Endothelial cell of umbilical vein (primary cell): ENCODE data around the gene TIAM1. TPM values are rescaled to one million over a fixed set of nuclear protein-coding genes. Genes with fewer than 3 reads are reported as not detected.

Source experiments
- BruUV-seq: library from RNA; stranded (reverse); fragments of 400-500 nt; replicated peaks from 2 replicates; lab custom pipeline; 2021; lab: Mats Ljungman, UMichigan
- CTCF ChIA-PET: fragments of 300-600, 350-600 bp; sonication (Branson Sonifier 250); formaldehyde crosslinking; loops from one replicate; lab custom pipeline; 2021; ENCODE audit warnings: antibody characterized with exemption, inconsistent platforms; lab: Charles Lee
- POLR2A ChIA-PET: fragments of 300-600, 350-600 bp; sonication (Branson Sonifier 250); formaldehyde crosslinking; loops from one replicate; lab custom pipeline; 2021; ENCODE audit warnings: antibody characterized with exemption, inconsistent platforms; lab: Charles Lee
- DNase-seq: peaks from one replicate; pipeline ENCODE4 v3.0.0-alpha.2; 2011; ENCODE audit warnings: low read depth, low spot score
- FAIRE-seq: peaks from 2 replicates; lab custom pipeline; 2011; peaks lifted over from hg19 to GRCh38; lab: Jason Lieb, UNC
- H2AFZ ChIP-seq: 2 replicates; pipeline ENCODE4 v1.6.0; 2012; ENCODE audit warnings: low read depth, low read length, control low read depth, inconsistent platforms
- H3K27ac ChIP-seq: 2 replicates; pipeline ENCODE4 v1.5.1; 2011; ENCODE audit warnings: low read depth, mild to moderate bottlenecking, control low read depth, low read length, moderate library complexity; ENCODE audit not compliant: insufficient read depth
- H3K27me3 ChIP-seq, 2 experiments: 2 replicates each; pipeline versions ENCODE4 v1.6.0 to v1.6.1; 2011; ENCODE audit warnings: low read length in 2 of 2, mixed read lengths in 1 of 2; ENCODE audit not compliant: control insufficient read depth in 2 of 2, insufficient read depth in 2 of 2
- H3K36me3 ChIP-seq, 2 experiments: 2 replicates in 1 of 2; 3 replicates in 1 of 2; pipeline ENCODE4 v1.5.1; 2011; ENCODE audit warnings: low read length in 2 of 2, mild to moderate bottlenecking in 1 of 2, moderate library complexity in 1 of 2; ENCODE audit not compliant: control insufficient read depth in 2 of 2, insufficient read depth in 2 of 2; ENCODE audit errors: extremely low read depth in 1 of 2
- H3K4me1 ChIP-seq: 3 replicates; pipeline ENCODE4 v1.5.1; 2011; ENCODE audit warnings: mild to moderate bottlenecking, low read length; ENCODE audit not compliant: control insufficient read depth, insufficient read depth; ENCODE audit errors: extremely low read depth
- H3K4me2 ChIP-seq: 2 replicates; pipeline ENCODE4 v1.6.1; 2011; ENCODE audit warnings: low read length, control low read depth, mixed read lengths; ENCODE audit not compliant: insufficient read depth
- H3K4me3 ChIP-seq, 3 experiments: fragments of 200-600 bp in 1 of 3; sonication (generic), shearing (Covaris generic) in 1 of 3; replicated peaks in 1 of 3; 2 replicates each; pipeline ENCODE4 v1.5.1; 2011 to 2016; ENCODE audit warnings: control low read depth in 3 of 3, low read length in 3 of 3, mild to moderate bottlenecking in 2 of 3, inconsistent platforms in 1 of 3, low read depth in 1 of 3, moderate library complexity in 1 of 3; ENCODE audit not compliant: insufficient read depth in 1 of 3
- H3K79me2 ChIP-seq: 2 replicates; pipeline ENCODE4 v1.6.0; 2012; ENCODE audit warnings: low read length, inconsistent platforms; ENCODE audit not compliant: control insufficient read depth, insufficient read depth
- H3K9ac ChIP-seq: replicated peaks from 2 replicates; pipeline ENCODE3; 2011; ENCODE audit warnings: low read length, control low read depth; ENCODE audit not compliant: insufficient read depth; ENCODE audit errors: extremely low read depth
- H3K9me1 ChIP-seq: replicated peaks from 3 replicates; pipeline ENCODE4 v1.6.0; 2011; ENCODE audit warnings: mild to moderate bottlenecking, low read length; ENCODE audit not compliant: control insufficient read depth, insufficient read depth; ENCODE audit errors: extremely low read depth
- H3K9me3 ChIP-seq: replicated peaks from 2 replicates; pipeline ENCODE4 v1.5.1; 2012; ENCODE audit warnings: low read length, inconsistent platforms; ENCODE audit not compliant: control insufficient read depth, insufficient read depth
- H4K20me1 ChIP-seq: replicated peaks from 2 replicates; pipeline ENCODE3; 2011; ENCODE audit warnings: mild to moderate bottlenecking, low read length; ENCODE audit not compliant: control insufficient read depth, insufficient read depth; ENCODE audit errors: extremely low read depth
- CTCF ChIP-seq, 2 donors: IDR thresholded peaks; 1 replicate in 1 of 2; 2 replicates in 1 of 2; pipeline ENCODE4 v1.5.1; 2011; ENCODE audit warnings: low read length in 2 of 2, mild to moderate bottlenecking in 2 of 2, moderate library complexity in 2 of 2, control low read depth in 1 of 2, inconsistent platforms in 1 of 2, low read depth in 1 of 2; ENCODE audit not compliant: insufficient read depth in 1 of 2; ENCODE audit errors: extremely low read depth in 1 of 2
- EZH2 ChIP-seq: IDR thresholded peaks from 2 replicates; pipeline ENCODE4 v1.6.1; 2012; ENCODE audit warnings: borderline replicate concordance, low read depth, mild to moderate bottlenecking, moderate library complexity, low read length, inconsistent platforms; ENCODE audit not compliant: severe bottlenecking
- FOS ChIP-seq: IDR thresholded peaks from 2 replicates; pipeline ENCODE4 v1.6.1; 2011; ENCODE audit warnings: mild to moderate bottlenecking, low read length, moderate library complexity, borderline replicate concordance; ENCODE audit not compliant: insufficient read depth
- GATA2 ChIP-seq: IDR thresholded peaks from 2 replicates; pipeline ENCODE4 v1.7.0; 2011; ENCODE audit warnings: low read depth, mild to moderate bottlenecking, moderate library complexity, mixed read lengths, low read length; ENCODE audit not compliant: insufficient read length, insufficient read depth
- JUN ChIP-seq: IDR thresholded peaks from 2 replicates; pipeline ENCODE4 v1.6.1; 2011; ENCODE audit warnings: borderline replicate concordance, low read depth; ENCODE audit not compliant: insufficient read length, insufficient read depth
- MAX ChIP-seq: IDR thresholded peaks from 2 replicates; pipeline ENCODE4 v1.6.1; 2011; ENCODE audit not compliant: insufficient read depth, insufficient read length
- MYC ChIP-seq: IDR thresholded peaks from one replicate; pipeline ENCODE4 v1.6.1; 2011; ENCODE audit warnings: mild to moderate bottlenecking, low read depth, low read length
- POLR2A ChIP-seq: IDR thresholded peaks from 2 replicates; pipeline ENCODE4 v1.6.1; 2012; ENCODE audit warnings: low read depth, mild to moderate bottlenecking, control low read depth, low read length
- POLR2AphosphoS5 ChIP-seq: IDR thresholded peaks from 2 replicates; pipeline ENCODE4 v1.6.1; 2012; ENCODE audit warnings: low read depth, mild to moderate bottlenecking, control low read depth, low read length, moderate library complexity; ENCODE audit not compliant: insufficient read depth
- dilution Hi-C: fragments of 300-500 bp; cut with MboI; formaldehyde crosslinking; loops from one replicate; pipeline ENCODE4 v1.15.0; 2019; ENCODE audit warnings: low sequenced_read_pairs; ENCODE audit not compliant: extremely low pct_ligation_motif_present
- intact Hi-C: fragments of 100-400 bp; cut with micrococcal nuclease; formaldehyde crosslinking; loops from one replicate; pipeline ENCODE4 v1.10.0; 2022
- polyA plus RNA-seq, 4 experiments: library from polyadenylated mRNA; depleted of rRNA in 3 of 4; stranded (reverse) in 3 of 4; unstranded in 1 of 4; fragments of >200 nt; gene quantifications; 2 replicates each; pipeline versions ENCODE4 v1.2.1 to v1.2.3, GENCODE V29; 2011 to 2012; ENCODE audit warnings: missing spikeins in 1 of 4
- total RNA-seq: library from RNA; stranded (reverse); gene quantifications from 2 replicates; pipeline ENCODE4 v1.2.3, GENCODE V29; 2021

The TIAM1 gene
- total and polyA plus RNA-seq, 2 donors (not counting 3 experiments of a cell fraction or from before 2014, with no cell fraction given) = 0.21 to 0.86 TPM

- dilution Hi-C loops = no loop called here
- FAIRE-seq = no peak
- Histone ChIP-seq H3K4me2 (no peak overlapping the region), H3K27ac (no peak overlapping the region), H3K27me3 (no peaks in the 10 kb centered on the region), H3K9me1 (no peaks in the 10 kb centered on the region), H3K79me2 (no peaks in the 10 kb centered on the region), H3K4me1 (peaks cover 5% of the 10 kb centered on the region), H2AFZ (no peak overlapping the region), H4K20me1 (no peaks in the 10 kb centered on the region), H3K9me3 (no peaks in the 10 kb centered on the region), H3K4me3 (no peak overlapping the region), H3K9ac (no peak overlapping the region), H3K36me3 (no peaks in the 10 kb centered on the region)
- CTCF ChIA-PET = no interaction called here
- POLR2A ChIA-PET = no interaction called here
- intact Hi-C loops = no loop called here
- TF ChIP-seq MAX (no peak), EZH2 (no peak), POLR2AphosphoS5 (no peak), POLR2A (no peak), CTCF (IDR thresholded peaks at IDR 0.05; ENCODE audit: extremely low read depth in 1 of 2, insufficient read depth in 1 of 2, low read depth in 1 of 2, low read length in 2 of 2) (no peak), JUN (no peak), MYC (no peak), FOS (no peak), GATA2 (no peak)
- DNase-seq = no peak
- no TSS peak for BruUV-seq
Measured at GRCh38 chr21:31133243-31133830, 210.7 kb downstream of the TIAM1 start.
